ENCODE measurements around the gene ARHGAP9.
"Not testable (repeated sequence)": the region's sequence is repeated elsewhere in the genome, so short reads cannot be mapped to it uniquely, and the experiment has no call there.

ARHGAP9 gene

GRCh38 chr12:57517187-57517586, 37.5 kb upstream of the ARHGAP9 start:
- no peak for DNase-seq

DNA sequence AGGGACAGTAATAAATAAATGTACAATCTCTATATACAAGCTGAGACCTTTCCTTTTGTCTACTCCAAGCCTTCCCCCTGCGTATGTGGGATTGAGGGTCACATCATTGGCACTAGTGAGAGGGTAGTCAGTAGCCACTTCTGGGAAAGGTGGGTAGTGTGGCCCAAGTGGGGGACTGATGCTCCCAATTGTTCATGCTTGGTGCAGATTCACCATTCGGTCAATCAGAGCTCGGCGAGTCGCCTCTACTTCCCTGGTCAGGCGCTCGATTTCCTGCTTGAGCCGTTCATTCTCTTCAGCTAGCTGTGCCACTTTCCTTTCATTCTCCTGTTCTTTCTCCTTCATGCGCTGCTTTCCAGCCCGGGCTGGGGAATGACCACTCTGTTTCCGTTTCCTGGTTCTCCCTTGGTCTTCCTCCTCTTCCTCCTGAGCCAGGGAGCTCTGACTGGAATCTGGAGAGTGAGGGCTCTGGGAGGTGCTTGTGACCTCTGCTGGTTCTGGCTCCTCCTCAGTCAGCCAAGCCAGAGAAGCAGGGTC, 37.0 kb upstream of the ARHGAP9 start:
- DNase-seq: no peak

GRCh38 chr12:57515934-57516541, 36.4 kb upstream of the ARHGAP9 start:
- DNase-seq: no peak

- no peak for DNase-seq
These were observed 35.8 kb upstream of the ARHGAP9 start for GRCh38 chr12:57515408-57515933.

- DNase-seq: no peak
These were observed 35.2 kb upstream of the ARHGAP9 start for GRCh38 chr12:57514720-57515407.

GRCh38 chr12:57514246-57514645, 34.6 kb upstream of the ARHGAP9 start:
- DNase-seq: not testable (repeated sequence)

DNA sequence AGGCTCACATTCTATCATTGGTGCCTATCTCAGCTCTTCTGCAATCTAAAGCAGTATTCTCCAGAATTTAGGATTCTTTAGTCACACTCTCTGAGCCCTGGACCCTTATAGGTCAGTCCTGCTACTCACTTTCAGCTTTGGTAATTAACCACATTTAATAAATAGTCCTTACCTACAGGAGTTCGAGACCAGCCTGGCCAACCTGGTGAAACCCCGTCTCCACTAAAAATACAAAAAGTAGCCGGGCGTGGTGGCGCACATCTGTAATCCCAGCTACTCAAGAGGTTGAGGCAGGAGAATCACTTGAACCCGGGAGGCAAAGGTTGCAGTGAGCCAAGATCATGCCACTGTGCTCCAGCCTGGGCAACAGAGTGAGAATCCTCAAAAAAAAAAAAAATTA, 34.0 kb upstream of the ARHGAP9 start:
- not testable (repeated sequence) for DNase-seq

- DNase-seq: no peak
These were observed 33.6 kb upstream of the ARHGAP9 start for GRCh38 chr12:57513266-57513665.

DNA sequence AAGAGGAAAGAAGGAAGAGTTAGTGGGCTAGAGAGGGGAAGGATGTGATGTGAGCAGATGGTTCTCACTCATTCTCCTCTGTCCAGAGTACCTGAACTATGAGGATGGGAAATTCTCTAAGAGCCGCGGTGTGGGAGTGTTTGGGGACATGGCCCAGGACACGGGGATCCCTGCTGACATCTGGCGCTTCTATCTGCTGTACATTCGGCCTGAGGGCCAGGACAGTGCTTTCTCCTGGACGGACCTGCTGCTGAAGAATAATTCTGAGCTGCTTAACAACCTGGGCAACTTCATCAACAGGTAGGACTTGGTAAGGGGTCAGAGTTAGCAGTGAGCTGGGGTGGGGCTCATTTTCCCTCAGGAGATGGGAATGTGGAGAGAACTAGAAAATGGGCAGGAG, 33.0 kb upstream of the ARHGAP9 start:
- DNase-seq: no peak

DNA sequence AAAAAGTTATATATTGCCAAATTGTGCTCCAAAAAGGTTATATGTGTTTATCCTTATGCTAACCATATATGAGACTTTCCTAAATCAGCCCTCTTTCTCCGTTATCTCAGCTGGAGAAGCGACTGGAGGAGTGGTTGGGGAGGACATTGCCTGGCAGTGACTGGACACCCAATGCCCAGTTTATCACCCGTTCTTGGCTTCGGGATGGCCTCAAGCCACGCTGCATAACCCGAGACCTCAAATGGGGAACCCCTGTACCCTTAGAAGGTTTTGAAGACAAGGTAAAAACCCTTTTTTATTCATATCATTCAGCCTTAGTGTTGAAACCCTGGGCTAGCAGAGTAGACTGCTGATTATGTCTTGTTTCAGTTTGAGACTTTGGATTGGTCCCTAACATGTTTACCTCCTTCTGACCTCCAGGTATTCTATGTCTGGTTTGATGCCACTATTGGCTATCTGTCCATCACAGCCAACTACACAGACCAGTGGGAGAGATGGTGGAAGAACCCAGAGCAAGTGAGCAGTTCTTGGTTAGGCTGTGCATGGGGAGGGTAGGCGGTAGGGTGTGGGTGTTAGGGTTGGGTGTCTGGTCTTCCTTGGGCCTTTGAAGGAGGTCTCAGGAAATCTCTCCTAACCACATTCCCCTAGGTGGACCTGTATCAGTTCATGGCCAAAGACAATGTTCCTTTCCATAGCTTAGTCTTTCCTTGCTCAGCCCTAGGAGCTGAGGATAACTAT, 32.1 kb upstream of the ARHGAP9 start:
- no peak for DNase-seq

DNA sequence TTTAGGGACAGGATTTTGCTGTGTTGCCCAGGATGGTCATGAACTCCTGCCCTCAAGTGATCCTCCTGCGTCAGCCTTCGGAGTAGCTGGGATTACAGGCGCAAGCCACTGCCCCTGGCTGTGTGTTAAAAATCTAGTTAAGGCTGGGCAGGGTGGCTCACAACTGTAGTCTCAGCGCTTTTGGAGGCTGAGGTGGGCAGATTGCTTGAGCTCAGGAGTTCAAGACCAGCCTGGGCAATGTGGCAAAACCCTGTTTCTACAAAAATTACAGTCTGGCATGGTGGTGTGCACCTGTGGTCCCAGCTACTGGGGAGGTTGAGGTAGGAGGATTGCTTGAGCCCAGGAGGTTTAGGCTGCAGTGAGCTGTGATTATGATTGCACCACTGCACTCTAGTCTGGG, 31.5 kb upstream of the ARHGAP9 start:
- no peak for DNase-seq

GRCh38 chr12:57507796-57508195, 28.1 kb upstream of the ARHGAP9 start:
- not testable (repeated sequence) for DNase-seq

DNA sequence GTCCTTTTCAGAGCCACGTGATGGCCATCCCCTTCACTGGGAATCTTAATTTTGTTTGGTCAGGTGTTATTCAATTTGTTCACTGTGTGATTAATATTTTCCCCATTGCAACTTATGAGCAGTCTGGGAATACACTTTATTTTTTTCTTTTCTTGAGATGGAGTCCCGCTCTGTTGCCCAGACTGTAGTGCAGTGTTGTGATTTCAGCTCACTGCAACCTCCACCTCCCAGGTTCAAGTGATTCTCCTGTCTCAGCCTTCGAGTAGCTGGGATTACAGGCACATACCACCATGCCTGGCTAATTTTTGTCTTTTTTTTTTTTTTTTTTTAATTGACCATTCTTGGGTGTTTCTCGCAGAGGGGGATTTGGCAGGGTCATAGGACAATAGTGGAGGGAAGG, 26.9 kb upstream of the ARHGAP9 start:
- not testable (repeated sequence) for DNase-seq

DNA sequence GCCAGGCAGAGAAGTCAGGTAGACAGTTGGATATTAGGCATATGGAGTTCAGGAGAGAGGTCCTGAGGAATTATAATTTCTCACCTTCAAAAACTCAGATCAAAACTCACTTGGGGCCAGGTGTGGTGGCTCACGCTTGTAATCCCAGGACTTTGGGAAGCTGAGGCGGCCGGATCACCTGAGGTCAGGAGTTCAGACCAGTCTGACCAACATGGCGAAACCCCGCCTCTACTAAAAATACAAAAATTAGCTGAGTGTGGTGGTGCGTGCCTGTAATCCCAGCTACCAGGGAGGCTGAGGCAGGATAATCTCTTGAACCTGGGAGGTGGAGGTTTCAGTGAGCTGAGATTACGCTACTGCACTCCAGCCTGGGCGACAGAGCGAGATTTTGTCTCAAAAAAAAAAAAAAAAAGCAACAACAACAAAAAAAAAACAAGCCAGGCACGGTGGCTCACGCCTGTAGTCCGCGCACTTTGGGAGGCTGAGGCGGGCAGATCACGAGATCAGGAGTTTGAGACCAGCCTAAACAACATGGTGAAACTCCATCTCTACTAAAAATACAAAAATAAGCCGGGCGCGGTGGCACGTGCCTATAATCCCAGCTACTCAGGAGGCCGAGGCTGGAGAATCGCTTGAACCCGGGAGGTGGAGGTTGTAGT, 22.8 kb upstream of the ARHGAP9 start:
- DNase-seq: not testable (repeated sequence)

DNA sequence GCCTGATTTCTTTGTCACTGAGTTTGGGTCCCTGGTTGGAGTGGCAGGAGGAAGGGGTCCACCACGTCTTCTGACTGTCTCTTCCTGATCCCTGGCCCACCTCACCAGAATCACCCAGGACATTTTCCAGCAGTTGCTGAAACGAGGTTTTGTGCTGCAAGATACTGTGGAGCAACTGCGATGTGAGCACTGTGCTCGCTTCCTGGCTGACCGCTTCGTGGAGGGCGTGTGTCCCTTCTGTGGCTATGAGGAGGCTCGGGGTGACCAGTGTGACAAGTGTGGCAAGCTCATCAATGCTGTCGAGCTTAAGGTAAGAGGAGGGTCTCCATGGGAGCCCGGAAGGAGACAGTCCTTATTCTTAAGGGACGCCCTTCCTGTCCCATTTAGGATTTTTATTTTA, 20.5 kb upstream of the ARHGAP9 start:
- no peak for DNase-seq

GRCh38 chr12:57498571-57498970, 18.9 kb upstream of the ARHGAP9 start:
- no peak for DNase-seq

DNA sequence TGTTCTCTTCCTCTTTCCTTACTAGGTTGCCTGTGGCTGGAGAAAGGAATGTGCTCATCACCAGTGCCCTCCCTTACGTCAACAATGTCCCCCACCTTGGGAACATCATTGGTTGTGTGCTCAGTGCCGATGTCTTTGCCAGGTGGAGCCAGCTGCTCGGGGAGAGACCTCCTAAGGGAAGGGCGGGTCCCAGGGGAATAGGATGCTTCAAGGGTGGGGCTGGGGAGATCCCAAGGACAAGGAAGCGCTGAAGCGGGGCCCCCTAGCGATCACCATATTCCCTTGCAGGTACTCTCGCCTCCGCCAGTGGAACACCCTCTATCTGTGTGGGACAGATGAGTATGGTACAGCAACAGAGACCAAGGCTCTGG, 18.5 kb upstream of the ARHGAP9 start:
- no peak for DNase-seq

GRCh38 chr12:57497223-57498131, 17.8 kb upstream of the ARHGAP9 start:
- DNase-seq: no peak

DNA sequence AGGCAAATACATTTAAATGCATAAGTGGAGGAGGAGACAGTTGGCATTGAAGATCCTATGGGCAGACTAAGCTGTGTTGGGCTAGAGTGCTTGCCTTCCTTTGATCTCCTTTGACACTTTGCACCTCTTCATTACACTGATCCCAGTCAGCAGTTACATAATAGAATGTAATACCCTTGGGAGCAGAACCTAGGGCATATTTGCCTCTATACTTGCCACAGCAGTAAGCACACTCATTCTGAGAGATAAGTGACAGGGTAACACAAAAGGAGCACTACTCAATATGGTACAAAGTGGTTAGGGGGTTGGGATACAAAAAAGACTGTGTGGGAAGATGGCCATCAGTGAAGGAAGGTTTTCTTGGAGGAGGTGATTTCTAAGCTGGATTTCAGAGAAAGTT, 17.2 kb upstream of the ARHGAP9 start:
- DNase-seq: no peak

DNA sequence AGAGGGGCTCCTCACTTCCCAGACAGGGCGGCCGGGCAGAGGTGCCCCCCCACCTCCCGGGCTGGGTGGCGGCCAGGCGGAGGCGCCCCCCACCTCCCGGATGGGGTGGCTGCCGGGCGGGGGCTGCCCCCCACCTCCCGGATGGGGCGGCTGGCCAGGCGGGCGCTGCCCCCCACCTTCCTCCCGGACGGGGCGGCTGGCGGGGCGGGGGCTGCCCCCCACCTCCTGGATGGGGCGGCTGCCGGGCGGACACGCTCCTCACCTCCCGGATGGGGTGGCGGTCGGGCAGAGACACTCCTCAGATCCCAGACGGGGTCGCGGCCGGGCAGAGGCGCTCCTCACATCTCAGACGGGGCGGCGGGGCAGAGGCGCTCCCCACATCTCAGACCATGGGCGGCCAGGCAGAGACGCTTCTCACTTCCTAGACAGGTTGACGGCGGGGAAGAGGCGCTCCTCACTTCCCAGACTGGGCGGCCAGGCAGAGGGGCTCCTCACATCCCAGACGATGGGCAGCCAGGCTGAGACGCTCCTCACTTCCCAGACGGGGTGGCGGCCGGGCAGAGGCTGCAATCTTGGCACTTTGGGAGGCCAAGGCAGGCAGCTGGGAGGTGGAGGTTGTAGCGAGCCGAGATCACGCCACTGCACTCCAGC, 15.5 kb upstream of the ARHGAP9 start:
- not testable (repeated sequence) for DNase-seq
